Esophagus muscularis mucosa (tissue), 2 donors: ENCODE data around the gene DNAH14.

Experiments used
- EP300 ChIP-seq: sonication (generic); formaldehyde crosslinking; IDR thresholded peaks from one replicate; pipeline ENCODE4 v1.6.1; 2017; ENCODE audit warnings: antibody characterized with exemption
- POLR2A ChIP-seq: fragments of 450-650 bp; IDR thresholded peaks from one replicate; pipeline ENCODE4 v1.6.1; 2017; ENCODE audit warnings: antibody characterized with exemption, moderate library complexity, mild to moderate bottlenecking, low read depth

DNA sequence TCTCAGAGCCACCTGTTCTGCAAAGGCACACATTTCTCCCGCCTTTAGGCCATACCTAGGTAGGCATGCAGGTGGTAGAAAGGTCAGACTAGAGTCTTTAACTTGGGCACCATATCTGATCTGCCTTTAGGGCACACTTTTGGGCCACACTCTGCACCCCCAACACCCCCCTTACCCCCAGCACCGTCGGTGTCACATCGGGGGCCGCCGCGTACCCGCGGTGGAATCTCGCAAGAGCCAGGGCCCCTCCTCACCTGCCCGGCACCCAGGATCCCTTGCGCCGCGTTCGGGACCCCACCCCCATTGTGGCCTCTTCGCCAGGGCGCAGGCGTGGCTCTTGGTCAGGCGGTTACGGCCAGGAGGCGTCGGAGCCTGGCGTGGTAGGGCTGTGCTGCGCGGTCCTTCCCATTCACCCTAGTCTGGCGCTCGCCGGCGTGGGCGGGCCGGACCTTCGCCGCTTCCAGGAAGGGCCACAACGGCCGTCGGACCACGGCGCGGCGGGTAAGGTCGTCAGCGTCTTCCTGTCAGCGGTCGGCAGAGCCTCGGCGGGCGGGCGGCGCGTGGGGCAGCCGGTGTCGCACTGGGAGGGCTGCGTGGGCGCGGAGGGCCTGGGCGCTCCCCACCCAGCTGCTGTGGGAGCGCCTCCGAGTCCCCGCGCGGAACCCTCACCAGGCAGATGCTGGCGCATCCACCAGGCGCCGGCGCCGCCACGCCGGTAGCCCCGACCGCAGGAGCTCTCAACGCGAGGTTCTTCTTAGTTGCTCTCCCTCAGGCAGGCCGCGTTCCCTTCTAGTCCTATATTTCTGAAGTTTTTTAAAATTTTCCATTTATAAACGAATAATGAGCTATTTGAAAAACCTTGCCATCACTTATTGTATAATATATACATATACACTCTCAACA is at the start of gene DNAH14:
- TF ChIP-seq EP300 (no peak), POLR2A (no peak)
